HEK293T (cell line): ENCODE data around the gene BUB3.

Experiments used
- BHLHE40 ChIP-seq: fragments of 450-650 bp; IDR thresholded peaks from 2 replicates; pipeline ENCODE4 v1.6.1; 2016; ENCODE audit warnings: mild to moderate bottlenecking, moderate library complexity, borderline replicate concordance
- ELF4 ChIP-seq: fragments of 450-650 bp; IDR thresholded peaks from 2 replicates; pipeline ENCODE4 v1.6.1; 2017; ENCODE audit warnings: antibody characterized with exemption
- FOXA1 ChIP-seq: fragments of 450-650 bp; IDR thresholded peaks from 2 replicates; pipeline ENCODE4 v1.6.1; 2016; ENCODE audit warnings: mild to moderate bottlenecking
- FOXK2 ChIP-seq: fragments of 450-650 bp; IDR thresholded peaks from 2 replicates; pipeline ENCODE4 v1.6.1; 2016; ENCODE audit warnings: mild to moderate bottlenecking
- FOXM1 ChIP-seq: fragments of 450-650 bp; IDR thresholded peaks from 2 replicates; pipeline ENCODE4 v1.6.1; 2017; ENCODE audit warnings: mild to moderate bottlenecking, borderline replicate concordance
- LEF1 ChIP-seq: fragments of 450-650 bp; IDR thresholded peaks from 2 replicates; pipeline ENCODE4 v1.6.1; 2017; ENCODE audit warnings: mild to moderate bottlenecking, borderline replicate concordance
- SUZ12 ChIP-seq: fragments of 450-650 bp; IDR thresholded peaks from 2 replicates; pipeline ENCODE4 v1.6.1; 2016; ENCODE audit warnings: mild to moderate bottlenecking
- TARDBP ChIP-seq: fragments of 450-650 bp; IDR thresholded peaks from 2 replicates; pipeline ENCODE4 v1.6.1; 2016
- ZNF384 ChIP-seq: fragments of 450-650 bp; IDR thresholded peaks from 2 replicates; pipeline ENCODE4 v1.6.1; 2016

DNA sequence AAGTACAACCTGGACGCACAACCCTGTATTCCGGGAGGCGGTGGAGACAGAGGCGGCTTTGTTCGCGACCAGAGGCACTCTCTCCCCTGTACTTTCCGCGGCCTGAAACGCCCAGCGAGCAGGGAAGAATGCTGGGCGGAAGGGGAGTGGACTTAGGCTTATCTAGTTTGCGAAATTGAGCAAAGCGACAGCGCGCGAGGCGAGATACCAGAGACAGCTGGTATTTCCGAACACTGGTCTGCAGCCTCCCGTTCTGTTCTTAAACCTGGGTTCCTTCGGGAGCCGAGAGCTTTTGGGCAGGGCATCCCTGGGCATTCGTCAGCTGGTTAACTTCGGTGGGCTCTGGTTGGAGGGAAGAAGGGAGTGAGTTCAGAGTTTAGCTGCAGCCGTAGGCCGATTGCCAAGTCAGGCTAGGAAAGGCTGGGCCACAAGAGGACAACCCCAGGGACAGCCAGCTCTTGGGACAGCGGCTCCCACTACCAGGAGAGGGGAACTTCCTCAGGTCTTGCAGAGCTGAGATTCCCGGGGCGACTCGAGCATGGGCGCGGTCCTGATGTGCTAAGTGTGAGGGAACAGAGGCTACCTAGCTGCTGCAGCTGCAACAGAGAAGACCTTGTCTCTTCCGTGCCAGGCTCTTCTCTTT lies 14.6 kb upstream of the BUB3 start:
- TF ChIP-seq TARDBP (no peak), BHLHE40 (no peak), ELF4 (no peak), FOXA1 (no peak), FOXK2 (no peak), ZNF384 (no peak), SUZ12 (no peak), LEF1 (no peak), FOXM1 (no peak)
